SH-SY5Y (cell line): ENCODE measurements around the gene SHROOM4.

Experiments used
- GATA2 ChIP-seq: IDR thresholded peaks from 2 replicates; pipeline ENCODE4 v1.6.1; 2011; ENCODE audit warnings: mild to moderate bottlenecking, low read depth, low read length
- GATA3 ChIP-seq: IDR thresholded peaks from 2 replicates; pipeline ENCODE4 v1.6.1; 2011; ENCODE audit warnings: low read depth, mild to moderate bottlenecking, low read length, moderate library complexity

SHROOM4 gene

GRCh38 chrX:50627696-50628095, 186.3 kb downstream of the SHROOM4 start:
- TF ChIP-seq GATA2, result no peak
- no peak for TF ChIP-seq GATA3

GRCh38 chrX:50626432-50626831, 187.6 kb downstream of the SHROOM4 start:
- TF ChIP-seq GATA3, result no peak
- no peak for TF ChIP-seq GATA2

- no peak for TF ChIP-seq GATA3
- TF ChIP-seq GATA2, result no peak
Measured at GRCh38 chrX:50622751-50623150, 191.2 kb downstream of the SHROOM4 start.

- TF ChIP-seq GATA2 (no peak), GATA3 (no peak)
Measured at GRCh38 chrX:50618788-50619558, 195.0 kb downstream of the SHROOM4 start.

GRCh38 chrX:50617183-50617582, 196.8 kb downstream of the SHROOM4 start:
- TF ChIP-seq GATA3 (no peak), GATA2 (no peak)

GRCh38 chrX:50615570-50616158, 198.3 kb downstream of the SHROOM4 start:
- no peak for TF ChIP-seq GATA2

GRCh38 chrX:50614460-50614859, 199.5 kb downstream of the SHROOM4 start:
- TF ChIP-seq GATA2 (no peak), GATA3 (no peak)

- TF ChIP-seq GATA2 (no peak), GATA3 (no peak)
Measured at GRCh38 chrX:50613846-50614245, 200.1 kb downstream of the SHROOM4 start.

- TF ChIP-seq GATA3 (no peak), GATA2 (no peak)
Measured at GRCh38 chrX:50609796-50610195, 204.2 kb downstream of the SHROOM4 start.

GRCh38 chrX:50606300-50606950, 207.6 kb downstream of the SHROOM4 start:
- TF ChIP-seq GATA2 (no peak), GATA3 (no peak)

GRCh38 chrX:50596056-50596455, 217.9 kb downstream of the SHROOM4 start:
- TF ChIP-seq GATA3, result no peak
- TF ChIP-seq GATA2, result no peak

- TF ChIP-seq GATA2, result no peak
- TF ChIP-seq GATA3, result no peak
Measured at GRCh38 chrX:50594788-50595187, 219.2 kb downstream of the SHROOM4 start.

GRCh38 chrX:50586980-50587379, 227.0 kb downstream of the SHROOM4 start:
- TF ChIP-seq GATA3, result no peak
- TF ChIP-seq GATA2, result no peak

GRCh38 chrX:50586407-50586806, 227.6 kb downstream of the SHROOM4 start:
- TF ChIP-seq GATA3 (no peak), GATA2 (no peak)

- TF ChIP-seq GATA2 (no peak), GATA3 (no peak)
Measured at GRCh38 chrX:50581405-50581804, 232.6 kb downstream of the SHROOM4 start.

- TF ChIP-seq GATA2 (no peak), GATA3 (no peak)
Measured at GRCh38 chrX:50579955-50580354, 234.0 kb downstream of the SHROOM4 start.
